ENCODE measurements around the gene TAS2R38.

The TAS2R38 gene

DNA sequence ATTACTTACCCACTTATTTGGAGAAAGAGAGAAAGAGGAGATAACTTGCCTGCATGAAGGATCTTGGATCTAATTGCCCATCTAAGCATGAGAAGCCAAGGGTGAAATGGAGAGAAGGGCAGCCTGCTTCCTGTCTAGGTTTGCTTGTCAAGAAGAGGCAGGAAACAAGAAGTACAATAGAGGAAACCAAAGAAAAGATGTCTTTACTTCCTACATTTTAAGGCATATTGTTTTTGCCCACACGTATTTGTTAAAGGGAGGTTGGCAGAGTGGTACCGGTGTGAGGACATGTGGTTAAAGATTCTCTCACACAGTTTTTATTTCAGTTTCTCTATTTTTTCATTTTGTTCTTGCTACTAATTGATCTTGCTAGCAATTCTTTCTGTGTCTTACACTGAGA is 6.0 kb upstream of the TAS2R38 start:
- no peak for DNase-seq
- intact Hi-C loops (cut with DNase I): no loop called here

DNA sequence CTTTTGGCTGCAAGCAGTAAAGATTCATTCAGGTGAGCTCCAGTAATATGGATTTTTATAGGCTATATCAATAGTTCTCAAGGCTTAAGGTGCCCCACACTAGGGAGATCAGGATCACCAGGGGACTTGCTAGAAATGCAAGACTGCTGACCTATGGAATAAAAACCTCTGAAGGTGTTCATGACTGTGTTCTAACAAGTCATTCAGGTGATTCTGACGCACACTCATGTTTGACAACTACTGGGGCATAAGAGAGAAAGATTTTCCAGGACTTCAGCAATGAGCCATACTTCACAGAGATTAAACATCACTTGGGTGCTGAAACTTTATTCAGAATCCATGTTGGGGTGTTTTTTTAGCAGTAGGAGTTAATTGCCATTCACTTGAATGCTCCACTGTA is 4.8 kb upstream of the TAS2R38 start:
- DNase-seq: no peak
- intact Hi-C loops (cut with DNase I): no loop called here

DNA sequence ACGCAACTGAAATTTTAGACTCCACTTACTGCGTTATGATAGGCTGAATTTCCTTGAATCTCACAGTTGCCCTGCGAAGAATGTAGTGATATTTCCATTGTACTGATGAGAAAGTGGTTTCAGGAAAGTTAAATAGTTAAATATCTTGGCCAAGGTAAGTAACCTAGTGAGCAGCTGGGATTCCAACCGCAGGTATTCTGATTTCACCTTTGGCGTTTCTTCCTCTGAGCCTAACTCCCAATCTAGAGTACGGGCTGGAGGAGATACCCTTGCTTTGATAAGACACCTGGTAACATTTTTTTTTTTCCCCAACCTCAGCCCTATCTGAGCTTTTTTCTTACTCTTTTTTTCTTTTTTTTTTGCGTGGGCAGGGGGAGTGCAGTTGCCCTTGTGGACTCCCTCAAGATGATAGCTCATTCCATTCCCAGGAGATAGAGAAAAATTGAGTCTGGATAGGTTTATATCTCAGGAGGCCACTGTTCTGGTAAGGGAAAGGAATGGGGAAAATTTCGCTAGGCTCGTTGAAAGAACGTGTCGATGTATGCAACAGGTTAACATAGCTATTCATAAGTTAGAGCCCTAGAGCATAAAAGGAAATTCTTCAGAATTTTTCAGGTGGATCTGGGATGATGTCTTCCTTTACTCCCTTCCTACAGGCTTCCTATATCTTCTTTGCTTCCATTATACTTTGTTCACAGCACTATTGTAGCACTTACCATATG is 3.1 kb upstream of the TAS2R38 start:
- no peak for DNase-seq
- intact Hi-C loops (cut with DNase I): loop anchor here (2.0 kb wide), 1 partner anchor 210 kb away; no protein-coding TSS in a partner anchor

DNA sequence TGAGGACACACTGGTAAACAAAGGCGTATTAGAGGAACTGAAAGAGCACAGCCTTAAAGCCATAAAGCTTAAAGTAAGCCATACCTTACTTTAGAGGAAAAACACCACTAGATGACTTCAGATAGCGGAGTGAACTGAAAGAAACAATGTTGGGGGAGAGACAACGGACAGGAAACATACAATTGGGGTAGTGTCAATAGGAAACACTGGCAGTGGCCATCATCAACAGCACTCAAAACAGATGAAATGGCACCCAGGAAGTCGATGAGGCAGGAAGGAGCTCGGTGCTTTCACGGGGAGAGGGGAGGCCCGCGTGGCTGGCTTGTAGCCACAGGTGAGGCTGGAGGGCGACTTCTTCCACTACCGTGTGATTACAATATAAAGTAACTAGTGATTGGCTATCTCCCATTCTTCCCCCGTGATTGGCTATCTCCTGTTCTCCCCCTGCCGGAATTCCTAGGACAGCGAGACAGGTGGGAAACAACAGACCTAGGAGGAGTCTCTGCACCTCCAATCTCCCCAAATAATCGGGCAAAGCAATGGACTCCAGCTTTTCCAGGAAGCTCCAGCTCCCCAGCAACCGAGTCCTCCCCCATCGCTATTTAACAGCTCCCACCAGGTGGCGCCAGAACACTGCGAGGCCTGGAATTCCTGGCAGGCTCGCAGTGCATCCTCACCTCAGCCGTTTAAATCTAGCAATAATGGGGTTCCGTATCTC is 2.4 kb upstream of the TAS2R38 start:
- peak; percentile 57 to 90 (median 80) for DNase-seq
- intact Hi-C loops (cut with DNase I): loop anchor here (2.0 kb wide), 1 partner anchor 211 kb away; no protein-coding TSS in a partner anchor

DNA sequence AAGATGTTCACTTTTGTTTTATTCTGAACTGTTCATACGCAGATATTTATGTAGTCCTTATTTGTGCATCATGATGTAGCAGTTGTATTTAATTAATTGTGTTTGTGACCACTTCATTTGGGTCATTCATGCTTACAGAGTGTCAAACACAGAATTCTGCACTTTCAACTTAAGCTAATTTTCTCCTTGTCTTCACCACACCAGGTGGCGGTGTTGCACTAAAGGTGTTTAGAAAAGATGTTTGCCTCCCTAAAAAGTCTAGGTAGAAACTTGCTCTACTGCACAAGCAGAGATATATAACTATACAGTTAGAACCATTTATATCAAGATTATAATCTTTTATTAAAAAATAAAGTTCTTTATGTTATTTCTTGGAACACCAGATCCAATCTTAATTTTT is 1.3 kb upstream of the TAS2R38 start:
- intact Hi-C loops (cut with DNase I): no loop called here

DNA sequence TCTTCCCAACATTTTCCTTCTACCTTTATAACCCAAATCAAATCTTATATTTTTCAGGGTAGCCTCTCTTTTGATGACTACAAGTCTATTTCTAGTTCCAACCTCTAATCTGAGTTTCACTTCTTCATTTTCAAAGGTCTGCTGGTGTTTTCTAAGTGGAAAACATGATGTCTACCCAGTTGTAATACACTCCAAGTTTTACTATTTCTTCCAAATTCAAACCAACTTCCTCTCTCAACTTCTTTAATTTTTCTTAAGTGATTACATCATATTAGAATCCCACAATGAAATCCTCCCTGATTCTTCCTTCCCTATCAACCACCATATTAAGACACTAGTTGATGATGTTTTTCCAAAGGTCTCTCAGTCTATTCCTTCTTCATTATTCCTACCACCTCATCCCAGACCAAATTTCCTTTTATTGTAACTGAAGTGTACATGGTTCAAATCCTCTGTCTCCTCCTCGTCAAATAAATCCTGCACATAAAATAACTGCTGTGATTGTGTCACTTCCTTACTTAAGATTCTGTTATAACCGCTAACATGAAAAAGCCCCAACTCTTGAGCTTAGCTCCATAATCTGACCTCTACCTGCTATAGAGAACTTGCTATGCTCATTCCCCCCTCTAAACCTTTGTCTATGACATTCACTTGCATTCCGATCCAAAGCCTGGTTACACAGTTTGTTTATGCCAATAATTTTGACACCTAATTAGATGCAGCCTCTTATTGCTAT is 12.7 kb downstream of the TAS2R38 start:
- DNase-seq: no peak
- intact Hi-C loops (cut with DNase I): no loop called here

More for the DNA sequence above, 1.3 kb upstream of the TAS2R38 start:
- no peak for DNase-seq

DNA sequence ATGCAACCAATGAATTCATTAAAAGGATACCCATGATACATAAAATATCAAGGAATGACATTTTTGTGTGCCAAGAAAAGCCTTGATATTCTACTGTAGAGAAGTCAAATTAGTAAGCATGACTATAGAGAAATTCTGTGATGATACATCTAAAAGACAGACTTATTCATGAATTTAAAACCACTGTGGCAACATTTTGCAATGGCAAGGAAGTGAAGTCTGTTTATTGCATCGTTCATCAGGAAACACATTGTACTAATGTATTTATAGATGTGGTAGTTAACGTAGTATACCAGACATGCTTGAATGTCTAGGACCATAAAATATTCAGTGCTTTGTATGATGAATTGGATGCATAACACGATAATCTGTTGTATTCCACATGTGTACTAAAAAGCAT is 17.5 kb downstream of the TAS2R38 start:
- intact Hi-C loops (cut with DNase I): no loop called here

DNA sequence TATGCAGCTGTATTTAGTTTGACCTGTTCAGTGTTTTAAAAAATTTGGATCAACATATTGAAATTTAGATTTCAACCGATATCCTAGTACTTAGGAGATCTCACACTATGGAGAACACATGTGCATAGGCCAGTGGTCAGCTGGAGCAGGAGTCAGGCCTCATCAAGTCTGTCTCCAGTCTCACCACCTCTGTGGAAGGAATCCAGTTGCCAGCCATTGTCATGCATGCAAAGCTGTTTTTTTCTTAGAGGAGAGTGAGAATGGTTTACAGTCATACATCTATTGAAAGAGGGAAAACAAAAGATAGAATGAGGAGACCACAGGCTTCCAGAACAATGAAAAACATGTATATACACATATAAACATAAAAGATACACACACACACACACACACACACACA is 19.2 kb downstream of the TAS2R38 start:
- intact Hi-C loops (cut with DNase I): no loop called here
- no peak for DNase-seq

More for the DNA sequence above, 17.5 kb downstream of the TAS2R38 start:
- DNase-seq: no peak

DNA sequence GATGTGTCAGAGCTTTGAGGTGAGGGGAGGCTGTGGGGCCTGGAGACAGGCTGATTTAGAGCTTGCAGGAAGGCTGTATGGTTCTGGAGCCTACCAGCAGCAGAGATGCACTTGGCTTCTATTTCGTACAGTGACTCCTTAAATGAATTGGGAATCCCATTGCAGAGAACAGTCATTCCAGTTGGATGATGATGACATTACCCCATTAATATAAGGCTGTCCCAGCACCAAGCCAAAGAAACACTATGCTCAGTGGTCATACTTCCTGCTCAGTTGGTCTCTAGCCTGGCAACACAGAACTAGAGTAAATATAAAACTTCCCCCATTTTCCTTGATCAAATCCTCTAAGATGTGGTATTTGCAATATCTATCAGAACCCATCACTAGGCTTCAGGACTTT is 21.1 kb downstream of the TAS2R38 start:
- no peak for DNase-seq
- intact Hi-C loops (cut with DNase I): no loop called here

DNA sequence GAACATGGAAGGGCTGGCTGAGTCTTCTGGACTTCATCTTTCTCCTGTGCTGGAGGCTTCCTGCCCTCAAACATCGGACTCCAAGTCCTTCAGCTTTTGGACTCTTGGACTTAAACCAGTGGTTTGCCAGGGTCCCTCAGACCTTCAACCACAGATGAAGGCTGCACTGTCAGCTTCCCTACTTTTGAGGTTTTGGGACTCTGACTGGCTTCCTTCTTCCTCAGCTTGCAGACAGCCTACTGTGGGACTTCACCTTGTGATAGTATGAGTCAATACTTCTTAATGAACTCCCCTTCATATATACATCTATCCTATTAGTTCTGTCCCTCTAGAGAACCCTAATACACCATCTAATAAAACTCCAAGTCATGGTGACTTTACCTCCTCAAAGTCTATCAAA is 22.8 kb downstream of the TAS2R38 start:
- peak in 1 of 42 donors; percentile 30 for DNase-seq

DNA sequence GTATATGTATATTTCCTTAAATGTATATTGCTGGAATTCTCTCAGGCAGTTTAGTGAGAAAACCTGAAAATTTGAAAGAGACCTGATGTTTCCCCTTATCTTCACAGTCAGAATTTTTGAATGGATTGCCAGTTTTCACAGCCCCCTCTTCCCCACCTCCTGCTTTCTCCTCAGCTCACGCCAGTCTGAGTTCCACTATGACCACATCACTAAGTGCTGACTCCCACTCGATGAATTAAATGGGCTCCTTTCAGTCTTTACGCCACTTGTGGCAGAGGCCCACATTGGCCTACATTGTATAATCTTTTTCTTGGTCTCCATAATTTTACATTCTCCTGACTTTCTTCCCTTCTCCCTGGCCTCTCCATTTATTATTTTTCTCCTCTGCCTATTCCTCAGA is 23.7 kb downstream of the TAS2R38 start:
- DNase-seq: no peak
- intact Hi-C loops (cut with DNase I): no loop called here

More for the DNA sequence above, 22.8 kb downstream of the TAS2R38 start:
- intact Hi-C loops (cut with DNase I): no loop called here

DNA sequence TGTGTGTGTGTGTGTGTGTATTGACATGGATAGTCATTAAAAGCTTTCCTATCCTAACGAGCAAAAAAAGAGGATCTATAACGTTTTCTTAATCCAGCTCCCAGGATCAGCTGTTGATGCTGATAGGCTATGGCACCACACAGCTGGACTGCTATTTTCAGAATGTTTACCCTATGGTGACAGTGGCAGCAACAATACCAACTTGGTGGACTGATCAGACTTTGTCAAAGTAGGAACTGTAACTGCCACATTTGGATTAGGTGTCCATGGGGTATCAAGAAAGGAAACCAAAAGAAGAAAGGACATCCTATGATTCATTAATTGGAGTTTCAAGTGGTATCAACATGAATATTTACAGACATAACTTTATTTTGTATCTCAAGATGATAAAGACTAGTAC is 24.1 kb downstream of the TAS2R38 start:
- intact Hi-C loops (cut with DNase I): no loop called here
- DNase-seq: no peak

DNA sequence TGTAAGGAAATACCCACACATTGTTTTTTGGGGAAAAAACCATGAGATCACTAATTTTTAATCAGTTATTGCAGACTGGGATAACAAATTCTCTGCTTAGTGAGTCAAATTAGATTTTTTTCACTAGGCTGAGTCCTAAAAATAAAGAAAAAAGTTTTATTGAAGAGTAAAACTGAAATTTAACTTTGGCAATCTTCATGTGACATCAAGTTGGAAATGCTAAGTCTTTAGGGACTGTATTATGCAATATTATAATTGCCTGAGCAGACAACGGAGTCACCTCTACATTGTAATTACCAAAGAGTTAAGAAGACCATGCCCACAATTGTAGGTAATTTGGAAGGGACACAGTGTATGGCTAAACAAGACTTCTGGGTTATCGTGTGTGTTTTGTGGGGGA is 24.6 kb downstream of the TAS2R38 start:
- intact Hi-C loops (cut with DNase I): no loop called here
- no peak for DNase-seq

DNA sequence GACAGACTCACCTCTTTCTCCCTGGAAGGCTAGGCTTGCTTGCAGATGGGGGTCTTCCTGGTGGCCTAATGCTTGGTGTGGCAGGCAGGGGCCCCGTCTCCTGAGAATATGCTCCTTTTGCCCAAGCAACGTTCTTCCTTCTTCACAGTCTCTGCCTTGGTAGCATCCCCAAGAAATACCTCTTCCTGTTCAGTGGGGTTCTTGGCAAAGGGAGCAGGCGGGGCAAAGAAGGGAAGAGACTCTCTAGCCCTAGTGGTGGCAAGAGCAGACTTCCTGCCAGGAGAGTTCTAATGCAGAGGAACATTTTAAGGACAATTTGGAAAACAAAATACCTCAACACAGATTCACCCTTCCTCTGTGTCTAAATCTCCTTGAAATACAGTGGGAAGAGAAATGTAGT is 26.8 kb downstream of the TAS2R38 start, which contains the start of gene CLEC5A:
Gene CLEC5A (minus strand): TSS at position 179 of the 400 bp plus-strand sequence. CDS start 682 bp downstream, outside the sequence.
- DNase-seq: no peak
- intact Hi-C loops (cut with DNase I): no loop called here

DNA sequence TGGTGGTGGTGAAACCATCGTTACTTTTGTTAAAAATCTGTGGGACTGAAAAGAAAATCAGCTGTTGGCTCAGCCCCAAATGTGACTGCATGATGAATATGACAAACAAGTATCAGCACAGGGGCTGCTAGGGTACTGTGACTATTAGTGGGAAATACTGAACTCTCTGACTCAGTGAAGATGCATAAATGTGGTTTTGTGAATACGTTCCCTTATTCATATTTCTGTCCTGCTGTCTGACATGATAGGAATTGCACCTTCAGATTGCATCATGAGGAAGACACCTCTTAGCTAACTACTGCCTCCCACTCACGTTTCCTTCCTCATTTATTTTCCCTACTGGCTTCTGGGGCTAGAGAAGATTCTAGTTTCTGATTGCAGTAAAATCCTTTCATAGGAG is 28.2 kb downstream of the TAS2R38 start:
- no peak for DNase-seq
- intact Hi-C loops (cut with DNase I): no loop called here

DNA sequence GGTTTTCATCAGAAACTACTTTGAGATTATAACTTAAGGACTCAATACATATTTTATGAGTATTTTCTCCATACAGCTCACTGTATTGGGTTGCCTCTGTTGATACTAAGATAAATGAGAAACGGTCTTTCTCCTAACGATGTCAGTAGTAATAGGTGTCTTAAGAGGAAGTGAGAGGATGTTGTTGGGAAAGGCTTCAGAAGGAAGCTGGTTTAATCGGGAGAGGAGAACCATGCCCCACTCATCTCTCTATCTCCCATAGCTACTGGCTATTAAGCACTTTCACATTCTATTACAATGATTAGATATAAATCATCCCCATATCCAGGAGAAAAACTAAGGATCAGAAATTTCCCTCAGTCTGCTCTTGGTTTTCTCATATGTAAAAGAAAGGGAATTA is 28.8 kb downstream of the TAS2R38 start:
- intact Hi-C loops (cut with DNase I): no loop called here
- DNase-seq: no peak

DNA sequence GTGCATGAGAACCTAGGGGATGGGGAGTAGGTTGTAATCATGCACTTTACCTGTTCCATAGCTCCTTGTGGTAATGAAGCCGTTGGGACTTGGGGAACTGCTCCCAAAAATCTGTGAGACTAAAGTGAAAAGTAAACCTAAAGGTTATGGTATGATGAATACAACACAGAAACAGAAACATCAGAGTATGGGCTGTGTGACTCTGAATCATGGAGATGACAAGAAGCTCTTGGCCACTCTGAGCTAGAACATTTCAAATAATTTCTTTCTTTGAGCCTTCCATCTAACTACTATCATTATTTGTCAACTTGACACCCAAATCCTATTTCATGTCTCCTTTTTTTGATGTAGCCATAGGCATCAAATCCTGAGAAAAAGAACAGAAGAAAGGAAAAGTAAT is 29.7 kb downstream of the TAS2R38 start:
- intact Hi-C loops (cut with DNase I): no loop called here
- DNase-seq: no peak

DNA sequence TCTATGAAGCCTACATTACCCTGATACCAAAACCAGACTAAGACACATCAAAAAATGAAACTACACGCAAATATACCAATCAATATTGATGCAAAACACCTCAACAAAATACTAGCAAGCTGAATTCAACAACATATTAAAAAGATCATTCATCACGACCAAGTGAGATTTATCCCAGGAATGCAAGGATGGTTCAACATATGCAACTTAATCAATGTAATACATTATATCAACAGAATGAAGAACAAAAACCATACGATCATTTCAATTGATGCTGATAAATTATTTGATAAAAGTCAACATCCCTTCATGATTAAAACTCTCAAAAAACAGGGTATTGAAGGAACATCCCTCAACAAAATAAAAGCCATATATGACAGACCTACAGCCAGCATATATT is 32.5 kb downstream of the TAS2R38 start:
- intact Hi-C loops (cut with DNase I): no loop called here
- DNase-seq: no peak

DNA sequence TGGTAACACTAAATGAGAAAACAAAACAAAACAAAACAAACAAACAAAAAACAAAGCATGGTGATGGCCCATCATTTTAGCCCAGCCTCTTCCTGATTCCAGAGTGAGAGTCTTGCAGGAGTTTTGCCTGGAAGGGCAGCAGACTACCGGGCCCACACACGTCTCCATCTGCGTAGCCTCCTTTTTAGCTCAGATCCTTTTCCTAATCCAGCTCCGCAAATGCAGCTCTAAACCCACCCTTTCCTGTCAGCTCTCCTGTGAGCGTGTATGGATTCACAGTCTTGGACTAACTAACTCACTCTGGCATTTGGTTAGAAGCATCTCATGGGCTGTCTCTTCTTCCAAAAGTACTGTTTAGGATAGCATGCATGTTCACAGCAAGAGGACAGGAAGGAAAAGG is 43.4 kb downstream of the TAS2R38 start:
- no peak for DNase-seq
- intact Hi-C loops (cut with DNase I): no loop called here

DNA sequence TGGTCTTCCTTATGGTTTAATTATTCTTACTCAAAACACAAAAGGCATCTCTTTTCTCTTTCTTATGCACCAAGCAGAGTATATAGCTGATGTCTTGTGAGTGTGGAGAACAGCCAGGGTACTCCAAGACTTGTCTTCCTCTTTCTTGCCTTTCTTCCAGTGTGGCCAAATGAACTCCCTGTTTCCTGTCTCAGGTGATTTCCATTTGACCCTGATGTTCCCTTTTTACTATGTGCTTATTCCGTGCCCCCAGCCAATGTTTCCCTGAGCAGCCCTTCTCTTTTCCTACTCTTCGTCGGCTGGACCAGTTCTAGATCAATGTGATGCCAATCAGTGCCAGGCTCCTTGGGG is 44.8 kb downstream of the TAS2R38 start:
- no peak for DNase-seq
- intact Hi-C loops (cut with DNase I): no loop called here

Data from head of caudate nucleus (tissue), 42 donors.